Measurements from ENCODE around the gene ARR3. TPM values are rescaled to one million over a fixed set of nuclear protein-coding genes. Genes with fewer than 3 reads are reported as not detected.

The ARR3 gene
- total RNA-seq, 3 donors from 2014 or later (not counting 1 experiment from before 2014, with no cell fraction given) = not detected

DNA sequence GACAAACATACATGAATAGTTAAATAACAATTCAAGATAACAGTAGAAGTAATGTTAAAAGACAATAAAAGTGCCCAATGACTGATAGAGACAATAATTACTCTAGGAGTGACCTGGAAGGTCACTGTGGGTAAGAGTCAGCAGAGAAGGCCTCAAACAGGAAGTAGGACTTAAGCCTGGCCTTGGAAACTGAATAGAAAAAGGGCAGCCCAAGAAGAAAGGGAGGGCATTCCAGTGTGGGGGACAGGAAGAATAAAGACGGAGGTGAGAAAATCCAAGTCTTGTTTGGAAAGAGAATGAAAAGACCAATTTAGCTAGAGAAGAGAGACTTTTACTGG lies 14.1 kb upstream of the ARR3 start:
- H3K4me1 ChIP-seq (ENCODE audit: control insufficient read depth, insufficient read depth, low read length) = no peaks in the 10 kb centered on the region
- intact Hi-C loops (cut with micrococcal nuclease) = no loop called here
- whole genome bisulfite sequencing (ENCODE audit: insufficient coverage) = 89% methylated on average over 1 of the region's 1 CpG
- TF ChIP-seq, protein P1, sequence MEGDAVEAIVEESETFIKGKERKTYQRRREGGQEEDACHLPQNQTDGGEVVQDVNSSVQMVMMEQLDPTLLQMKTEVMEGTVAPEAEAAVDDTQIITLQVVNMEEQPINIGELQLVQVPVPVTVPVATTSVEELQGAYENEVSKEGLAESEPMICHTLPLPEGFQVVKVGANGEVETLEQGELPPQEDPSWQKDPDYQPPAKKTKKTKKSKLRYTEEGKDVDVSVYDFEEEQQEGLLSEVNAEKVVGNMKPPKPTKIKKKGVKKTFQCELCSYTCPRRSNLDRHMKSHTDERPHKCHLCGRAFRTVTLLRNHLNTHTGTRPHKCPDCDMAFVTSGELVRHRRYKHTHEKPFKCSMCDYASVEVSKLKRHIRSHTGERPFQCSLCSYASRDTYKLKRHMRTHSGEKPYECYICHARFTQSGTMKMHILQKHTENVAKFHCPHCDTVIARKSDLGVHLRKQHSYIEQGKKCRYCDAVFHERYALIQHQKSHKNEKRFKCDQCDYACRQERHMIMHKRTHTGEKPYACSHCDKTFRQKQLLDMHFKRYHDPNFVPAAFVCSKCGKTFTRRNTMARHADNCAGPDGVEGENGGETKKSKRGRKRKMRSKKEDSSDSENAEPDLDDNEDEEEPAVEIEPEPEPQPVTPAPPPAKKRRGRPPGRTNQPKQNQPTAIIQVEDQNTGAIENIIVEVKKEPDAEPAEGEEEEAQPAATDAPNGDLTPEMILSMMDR (IDR thresholded peaks at IDR 0.05) = no peak
- H3K27ac ChIP-seq (ENCODE audit: low read length) = no peak overlapping the region
- H3K27me3 ChIP-seq (ENCODE audit: control insufficient read depth, insufficient read depth, low read length) = no peaks in the 10 kb centered on the region
- Mint-ChIP-seq H3K4me3 (no peak overlapping the region), H3K27ac (no peak overlapping the region), H3K36me3 (no peaks in the 10 kb centered on the region), H3K27me3 (ENCODE audit: low read depth in 2 of 2) (no peaks in the 10 kb centered on the region), H3K9me3 (no peaks in the 10 kb centered on the region), H3K4me1 (peaks cover 0 to 4% of the 10 kb centered on the region in 2 donors)
- no peaks in the 10 kb centered on the region for H3K36me3 ChIP-seq (ENCODE audit: control insufficient read depth, insufficient read depth, low read length)
- no peaks in the 10 kb centered on the region for H3K9me3 ChIP-seq (ENCODE audit: control insufficient read depth, insufficient read depth, low read length)
- DNase-seq (no peak), ATAC-seq (no peak)
- H3K4me3 ChIP-seq (ENCODE audit: low read length) = no peak overlapping the region

DNA sequence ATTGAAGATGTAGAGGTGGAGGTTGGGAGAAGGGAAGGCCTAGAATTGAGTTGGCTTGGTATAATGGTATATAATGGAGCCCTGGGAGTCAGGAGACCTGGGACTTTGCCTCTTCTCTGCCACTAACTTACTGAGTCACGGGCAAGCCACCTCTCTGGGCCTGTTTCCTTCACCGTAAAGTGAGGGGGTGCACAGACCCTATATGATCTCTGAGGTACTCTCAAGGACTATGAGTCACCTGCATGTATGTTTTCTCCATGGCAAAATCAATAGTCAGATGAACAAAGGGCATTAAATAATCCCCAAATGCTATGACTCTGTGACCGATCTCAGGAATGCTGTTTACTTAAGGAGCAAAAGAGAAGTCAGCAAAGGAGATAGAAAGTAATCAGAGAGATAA lies 13.2 kb upstream of the ARR3 start:
- Histone ChIP-seq H3K27me3 (ENCODE audit: control insufficient read depth, insufficient read depth, low read length) (no peaks in the 10 kb centered on the region), H3K4me1 (ENCODE audit: control insufficient read depth, insufficient read depth, low read length) (no peaks in the 10 kb centered on the region), H3K4me3 (ENCODE audit: low read length) (no peak overlapping the region), H3K36me3 (ENCODE audit: control insufficient read depth, insufficient read depth, low read length) (no peaks in the 10 kb centered on the region), H3K27ac (ENCODE audit: low read length) (no peak overlapping the region), H3K9me3 (ENCODE audit: control insufficient read depth, insufficient read depth, low read length) (no peaks in the 10 kb centered on the region)
- no peaks in the 10 kb centered on the region for H3K9me3 Mint-ChIP-seq
- TF ChIP-seq, protein P1 (IDR thresholded peaks at IDR 0.05) = no peak
- DNase-seq = no peak
- peaks cover 0 to 4% of the 10 kb centered on the region in 2 donors for H3K4me1 Mint-ChIP-seq
- no peaks in the 10 kb centered on the region for H3K27me3 Mint-ChIP-seq (ENCODE audit: low read depth in 2 of 2)
- H3K27ac Mint-ChIP-seq = no peak overlapping the region
- H3K36me3 Mint-ChIP-seq = no peaks in the 10 kb centered on the region
- H3K4me3 Mint-ChIP-seq = no peak overlapping the region
- intact Hi-C loops (cut with micrococcal nuclease) = no loop called here
- no peak for ATAC-seq
- 100% methylated on average over 2 of the region's 3 CpGs for WGBS (ENCODE audit: insufficient coverage)

DNA sequence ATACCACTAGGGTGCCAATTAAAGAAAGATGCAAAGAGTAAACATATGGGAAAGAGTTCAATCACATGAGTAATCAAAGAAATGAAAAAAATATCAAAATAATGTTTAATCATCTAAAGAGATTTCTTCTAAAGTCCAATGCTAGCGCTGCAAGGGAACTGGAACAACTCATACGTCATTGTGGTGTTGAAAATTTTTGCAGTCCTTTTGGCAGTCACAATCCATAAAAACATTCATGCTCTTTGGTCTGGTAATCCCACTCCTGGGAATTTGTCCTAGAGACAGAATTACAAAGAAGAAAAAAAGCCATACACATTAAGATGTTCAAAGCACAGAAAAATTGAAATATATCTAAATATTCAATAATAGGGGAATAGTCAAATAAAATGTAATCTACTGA lies 12.7 kb upstream of the ARR3 start:
- 100% methylated on average over 1 of the region's 2 CpGs for WGBS (ENCODE audit: insufficient coverage)
- H3K9me3 ChIP-seq (ENCODE audit: control insufficient read depth, insufficient read depth, low read length) = no peaks in the 10 kb centered on the region
- intact Hi-C loops (cut with micrococcal nuclease) = no loop called here
- no peak overlapping the region for H3K27ac Mint-ChIP-seq
- no peaks in the 10 kb centered on the region for H3K9me3 Mint-ChIP-seq
- DNase-seq (no peak), ATAC-seq (no peak)
- no peaks in the 10 kb centered on the region for H3K27me3 ChIP-seq (ENCODE audit: control insufficient read depth, insufficient read depth, low read length)
- H3K4me3 Mint-ChIP-seq = no peak overlapping the region
- H3K27ac ChIP-seq (ENCODE audit: low read length) = no peak overlapping the region
- H3K4me1 ChIP-seq (ENCODE audit: control insufficient read depth, insufficient read depth, low read length) = no peaks in the 10 kb centered on the region
- no peaks in the 10 kb centered on the region for H3K27me3 Mint-ChIP-seq (ENCODE audit: low read depth in 2 of 2)
- TF ChIP-seq, protein P1 (IDR thresholded peaks at IDR 0.05) = no peak
- no peaks in the 10 kb centered on the region for H3K36me3 ChIP-seq (ENCODE audit: control insufficient read depth, insufficient read depth, low read length)
- H3K4me1 Mint-ChIP-seq = peaks cover 0 to 4% of the 10 kb centered on the region in 2 donors
- no peaks in the 10 kb centered on the region for H3K36me3 Mint-ChIP-seq
- H3K4me3 ChIP-seq (ENCODE audit: low read length) = no peak overlapping the region

DNA sequence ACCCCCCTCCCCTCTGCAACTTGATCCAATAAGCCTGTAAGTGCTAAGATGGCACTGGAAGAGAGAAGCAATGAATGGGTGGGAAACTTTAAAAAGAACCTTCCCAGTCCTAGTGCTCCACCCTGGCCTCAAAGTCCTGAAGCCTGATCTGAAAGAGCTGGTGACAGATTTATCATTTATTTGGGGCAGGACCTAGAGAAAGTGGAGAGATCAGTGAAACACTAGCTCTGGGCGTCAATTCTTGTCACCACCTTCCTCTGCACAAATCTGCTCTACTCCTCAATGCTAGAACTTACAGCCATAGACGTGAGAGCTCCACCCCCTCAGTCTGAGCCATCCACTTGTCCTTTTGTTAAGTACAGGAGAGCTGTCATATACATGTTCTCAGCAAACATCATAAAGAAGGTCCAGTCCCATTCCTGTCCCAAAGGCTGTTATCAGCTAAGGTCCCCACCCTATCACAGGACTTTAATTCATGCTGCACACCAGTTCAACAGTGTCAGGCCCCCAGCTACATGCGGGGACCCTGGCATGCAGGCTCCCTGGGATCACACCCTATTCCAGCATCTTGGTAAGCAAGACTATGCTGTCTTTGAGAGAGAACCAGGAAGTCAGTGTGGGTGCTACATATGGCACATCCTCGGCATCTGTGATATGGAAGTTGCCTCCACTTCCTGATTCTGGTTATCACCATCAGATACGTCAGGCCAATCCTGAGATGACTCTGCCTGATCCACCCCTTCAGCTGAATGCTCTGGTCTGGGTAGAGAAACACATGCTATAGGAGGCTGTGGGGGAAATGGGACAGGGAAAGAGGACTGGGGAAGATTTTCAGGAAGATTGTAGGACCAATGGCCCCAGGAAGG lies 10.5 kb upstream of the ARR3 start:
- Mint-ChIP-seq H3K27ac (no peak overlapping the region), H3K9me3 (no peaks in the 10 kb centered on the region), H3K27me3 (ENCODE audit: low read depth in 2 of 2) (no peaks in the 10 kb centered on the region), H3K36me3 (no peaks in the 10 kb centered on the region), H3K4me1 (peaks cover 0 to 4% of the 10 kb centered on the region in 2 donors), H3K4me3 (no peak overlapping the region)
- intact Hi-C loops (cut with micrococcal nuclease) = no loop called here
- DNase-seq = no peak
- TF ChIP-seq, protein P1 (IDR thresholded peaks at IDR 0.05) = no peak
- ATAC-seq = no peak
- Histone ChIP-seq H3K27ac (ENCODE audit: low read length) (no peak overlapping the region), H3K9me3 (ENCODE audit: control insufficient read depth, insufficient read depth, low read length) (no peaks in the 10 kb centered on the region), H3K36me3 (ENCODE audit: control insufficient read depth, insufficient read depth, low read length) (no peaks in the 10 kb centered on the region), H3K27me3 (ENCODE audit: control insufficient read depth, insufficient read depth, low read length) (no peaks in the 10 kb centered on the region), H3K4me1 (ENCODE audit: control insufficient read depth, insufficient read depth, low read length) (no peaks in the 10 kb centered on the region), H3K4me3 (ENCODE audit: low read length) (no peak overlapping the region)
- 79% methylated on average over 5 of the region's 5 CpGs for WGBS (ENCODE audit: insufficient coverage)
